ENCODE data around the gene PRSS57. TPM values are rescaled to one million over a fixed set of nuclear protein-coding genes. Genes with fewer than 3 reads are reported as not detected.
A peak's percentile ranks its signal among the peaks of the same experiment; 100 is the strongest.

Gene PRSS57
- total RNA-seq, 1 experiment from 2014 or later, result not detected

GRCh38 chr19:709965-710571, 14.8 kb upstream of the PRSS57 start:
- in situ Hi-C loops (cut with HindIII; ENCODE audit: low pct_unique_long_range_greater_than_20kb, low sequenced_read_pairs) (no loop called here), intact Hi-C loops (cut with micrococcal nuclease; ENCODE audit: unreplicated experiment) (no loop called here)
- POLR2A ChIA-PET, result no interaction called here
- Histone ChIP-seq H3K36me3 (ENCODE audit: control insufficient read depth, insufficient read depth, low read length) (no peaks in the 10 kb centered on the region; the same call in 1 of the 2 replicates), H3K27me3 (ENCODE audit: control insufficient read depth, insufficient read depth, low read length) (no peaks in the 10 kb centered on the region), H3K4me1 (ENCODE audit: control insufficient read depth, insufficient read depth, low read length) (no peaks in the 10 kb centered on the region), H3K27ac (ENCODE audit: low read length) (no peak overlapping the region), H3K4me3 (ENCODE audit: low read depth in 2 of 2, low read length in 2 of 2) (peak overlapping the region in 1 of 2 experiments; percentile 46; a peak in 3 of 4 replicates), H3K9me3 (ENCODE audit: control insufficient read depth, insufficient read depth, low read depth, low read length) (no peaks in the 10 kb centered on the region)
- ATAC-seq, result no peak
- CTCF ChIA-PET, result interaction anchor here (0.6 kb wide), 1 partner anchor 10 kb away, joined by 9 read pairs; no protein-coding TSS in a partner anchor
- TF ChIP-seq, protein P1, sequence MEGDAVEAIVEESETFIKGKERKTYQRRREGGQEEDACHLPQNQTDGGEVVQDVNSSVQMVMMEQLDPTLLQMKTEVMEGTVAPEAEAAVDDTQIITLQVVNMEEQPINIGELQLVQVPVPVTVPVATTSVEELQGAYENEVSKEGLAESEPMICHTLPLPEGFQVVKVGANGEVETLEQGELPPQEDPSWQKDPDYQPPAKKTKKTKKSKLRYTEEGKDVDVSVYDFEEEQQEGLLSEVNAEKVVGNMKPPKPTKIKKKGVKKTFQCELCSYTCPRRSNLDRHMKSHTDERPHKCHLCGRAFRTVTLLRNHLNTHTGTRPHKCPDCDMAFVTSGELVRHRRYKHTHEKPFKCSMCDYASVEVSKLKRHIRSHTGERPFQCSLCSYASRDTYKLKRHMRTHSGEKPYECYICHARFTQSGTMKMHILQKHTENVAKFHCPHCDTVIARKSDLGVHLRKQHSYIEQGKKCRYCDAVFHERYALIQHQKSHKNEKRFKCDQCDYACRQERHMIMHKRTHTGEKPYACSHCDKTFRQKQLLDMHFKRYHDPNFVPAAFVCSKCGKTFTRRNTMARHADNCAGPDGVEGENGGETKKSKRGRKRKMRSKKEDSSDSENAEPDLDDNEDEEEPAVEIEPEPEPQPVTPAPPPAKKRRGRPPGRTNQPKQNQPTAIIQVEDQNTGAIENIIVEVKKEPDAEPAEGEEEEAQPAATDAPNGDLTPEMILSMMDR (IDR thresholded peaks at IDR 0.05), result no peak
- TF ChIP-seq POLR2AphosphoS5 (IDR thresholded peaks at IDR 0.05; ENCODE audit: low read depth, low read length) (no peak), TCF7L2 (IDR thresholded peaks at IDR 0.05; ENCODE audit: low read depth, low read length) (no peak), REST (IDR thresholded peaks at IDR 0.05; ENCODE audit: insufficient read depth in 1 of 2, low read depth in 2 of 2, low read length in 1 of 2) (no peak), SIN3A (IDR thresholded peaks at IDR 0.05; ENCODE audit: borderline replicate concordance, insufficient read depth, low read depth, low read length) (no peak)
- no TSS peak for BruUV-seq (replicated peaks)
- no peak for DNase-seq (ENCODE audit: low read depth, low spot score)

DNA sequence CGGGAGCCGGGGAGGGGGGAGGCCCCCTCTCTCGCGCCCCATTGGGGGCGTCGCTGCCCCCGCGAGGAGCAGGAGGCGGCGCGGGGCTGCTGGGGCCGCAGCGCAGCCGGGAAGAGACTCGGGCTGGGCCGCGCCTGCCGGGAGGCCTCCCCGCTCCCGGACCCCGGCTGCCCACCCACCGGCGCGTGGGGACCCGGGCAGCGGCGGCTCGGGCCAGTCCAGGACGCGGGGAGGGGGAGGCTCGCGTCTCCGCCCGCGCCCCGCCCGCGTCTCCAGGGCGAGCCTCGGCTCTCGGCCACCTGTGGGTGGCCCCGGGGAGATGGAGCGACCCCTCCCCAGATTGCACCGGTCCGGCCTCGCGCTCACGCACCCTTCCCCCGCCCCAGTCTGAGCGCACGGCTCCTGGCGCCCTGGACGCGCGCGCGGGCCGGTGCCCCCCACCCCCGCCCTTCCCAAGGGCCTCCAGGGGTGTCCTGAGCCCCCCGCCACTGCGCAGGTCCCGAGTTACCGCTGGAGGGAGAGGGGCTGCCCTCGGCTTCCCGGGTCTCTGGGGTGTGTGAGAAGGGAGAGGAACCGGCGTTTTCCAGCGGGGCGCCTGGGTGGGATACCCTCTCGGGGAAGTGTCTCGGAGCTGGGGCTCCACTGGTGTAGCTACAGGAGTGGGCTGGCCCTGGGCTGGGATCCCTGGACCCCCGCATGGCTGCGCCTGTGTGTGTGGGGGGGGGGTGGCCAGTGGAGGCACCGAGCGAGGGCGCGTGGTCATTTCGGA, 14.1 kb upstream of the PRSS57 start:
- peak; percentile 29; the same call in 1 of the 2 replicates for ATAC-seq
- in situ Hi-C loops (cut with HindIII; ENCODE audit: low pct_unique_long_range_greater_than_20kb, low sequenced_read_pairs), result no loop called here

More for the DNA sequence above, 14.1 kb upstream of the PRSS57 start:
- POLR2A ChIA-PET, result no interaction called here
- H3K36me3 ChIP-seq (ENCODE audit: control insufficient read depth, insufficient read depth, low read length), result no peaks in the 10 kb centered on the region; the same call in 1 of the 2 replicates
- intact Hi-C loops (cut with micrococcal nuclease; ENCODE audit: unreplicated experiment), result no loop called here
- no peaks in the 10 kb centered on the region for H3K4me1 ChIP-seq (ENCODE audit: control insufficient read depth, insufficient read depth, low read length)
- H3K27me3 ChIP-seq (ENCODE audit: control insufficient read depth, insufficient read depth, low read length), result no peaks in the 10 kb centered on the region
- peak overlapping the region; percentile 20 to 46 for H3K4me3 ChIP-seq (ENCODE audit: low read depth in 2 of 2, low read length in 2 of 2)
- CTCF ChIA-PET, result interaction anchor here (0.6 kb wide), 1 partner anchor 9 kb away, joined by 9 read pairs; no protein-coding TSS in a partner anchor
- no TSS peak for BruUV-seq (replicated peaks)
- DNase-seq (ENCODE audit: low read depth, low spot score), result no peak
- TF ChIP-seq POLR2AphosphoS5 (IDR thresholded peaks at IDR 0.05; ENCODE audit: low read depth, low read length) (no peak), SIN3A (IDR thresholded peaks at IDR 0.05; ENCODE audit: borderline replicate concordance, insufficient read depth, low read depth, low read length) (no peak), REST (IDR thresholded peaks at IDR 0.05; ENCODE audit: insufficient read depth in 1 of 2, low read depth in 2 of 2, low read length in 1 of 2) (no peak), TCF7L2 (IDR thresholded peaks at IDR 0.05; ENCODE audit: low read depth, low read length) (no peak)
- TF ChIP-seq, protein P1 (IDR thresholded peaks at IDR 0.05), result no peak
- no peak overlapping the region for H3K27ac ChIP-seq (ENCODE audit: low read length)
- no peaks in the 10 kb centered on the region for H3K9me3 ChIP-seq (ENCODE audit: control insufficient read depth, insufficient read depth, low read depth, low read length)

Measured in Panc1 (cell line).